22Rv1 (cell line): ENCODE results near the gene NFATC3.

ENCODE experiments used
- CTCF ChIP-seq: fragments of 450-650 bp; IDR thresholded peaks from 2 replicates; pipeline ENCODE4 v1.5.1; 2017; ENCODE audit warnings: mild to moderate bottlenecking
- ZFX ChIP-seq: fragments of 450-650 bp; IDR thresholded peaks from 2 replicates; pipeline ENCODE4 v1.6.1; 2017; ENCODE audit warnings: antibody characterized with exemption, borderline replicate concordance

GRCh38 chr16:68073902-68074760 is 11.0 kb upstream of the NFATC3 start:
- no peak for TF ChIP-seq CTCF
- no peak for TF ChIP-seq ZFX
